NOMO-1 treated with dmso at 0.1 percent for 144 hours (cell line): ENCODE measurements around the gene MELK.
"Not testable (repeated sequence)": the region's sequence is repeated elsewhere in the genome, so short reads cannot be mapped to it uniquely, and the experiment has no call there.

Source experiments
- DNase-seq: peaks from one replicate; lab custom pipeline; 2025; ENCODE audit not compliant: unreplicated experiment; lab: John Stamatoyannopoulos, UW

Gene MELK

DNA sequence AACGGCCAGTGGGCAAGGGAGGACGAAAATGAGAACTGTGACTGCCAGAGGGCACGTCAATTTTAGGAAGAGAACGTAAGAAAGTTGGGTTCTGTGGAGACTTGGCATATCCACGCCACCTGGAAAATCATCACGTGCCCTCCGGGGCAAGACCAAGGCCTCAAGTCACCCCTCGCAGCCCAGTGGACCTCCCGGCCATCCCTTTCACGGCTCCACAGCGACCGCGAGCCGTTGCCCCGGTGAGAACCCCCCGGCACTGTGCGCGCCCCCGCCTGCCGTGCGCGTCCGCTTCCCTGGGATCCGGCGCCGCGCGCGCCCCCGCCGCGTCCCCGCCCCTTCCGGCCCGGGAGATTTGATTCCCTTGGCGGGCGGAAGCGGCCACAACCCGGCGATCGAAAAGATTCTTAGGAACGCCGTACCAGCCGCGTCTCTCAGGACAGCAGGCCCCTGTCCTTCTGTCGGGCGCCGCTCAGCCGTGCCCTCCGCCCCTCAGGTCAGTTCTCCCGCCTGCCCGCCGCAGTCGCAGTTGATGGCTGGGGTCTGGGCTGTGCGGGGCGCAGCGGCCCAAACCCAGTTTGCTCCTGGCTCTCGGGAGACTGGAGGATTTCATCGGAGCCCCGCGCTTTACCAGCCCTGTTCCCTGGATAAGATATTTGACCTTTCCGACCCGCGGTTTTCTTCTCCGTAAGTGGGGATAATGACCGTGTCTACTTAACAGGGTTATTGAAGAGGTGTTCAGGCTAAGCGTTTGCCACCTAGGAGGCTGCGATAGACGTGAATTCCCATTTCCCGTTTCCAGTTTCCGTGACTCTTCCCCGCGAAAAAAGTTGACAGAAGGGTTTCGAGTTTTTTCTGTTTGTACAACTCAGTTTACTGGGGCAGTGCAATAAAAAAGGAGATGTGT, at the start of gene MELK:
Gene MELK, plus strand, starts transcription at position 381 of the 904 bp plus-strand sequence. CDS start 8,787 bp downstream, outside the sequence.
- DNase-seq, result peak; percentile 11

GRCh38 chr9:36530224-36530623, 42.5 kb upstream of the MELK start:
- no peak for DNase-seq

DNA sequence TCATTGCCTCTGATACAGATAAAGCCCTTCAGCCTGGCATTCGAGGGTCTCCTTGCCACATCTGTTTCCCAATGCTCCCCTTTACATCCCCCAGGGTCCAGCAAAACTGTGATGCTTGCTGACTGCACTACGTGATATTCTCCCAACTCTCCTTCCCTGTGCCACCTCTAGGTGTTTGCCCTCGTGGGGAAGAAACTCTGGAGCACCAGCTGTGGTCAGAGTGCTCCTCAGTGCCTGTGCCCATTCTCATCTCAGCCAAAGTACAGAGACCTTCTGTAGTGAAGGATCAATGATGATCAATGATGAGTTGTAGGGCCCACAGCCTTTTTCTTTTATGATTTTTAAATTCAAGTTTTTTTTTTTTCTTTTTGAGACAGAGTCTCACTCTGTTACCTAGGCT, 40.3 kb upstream of the MELK start:
- DNase-seq, result no peak

- not testable (repeated sequence) for DNase-seq
Observed at GRCh38 chr9:36533726-36534125, 39.0 kb upstream of the MELK start.

GRCh38 chr9:36535107-36535506, 37.6 kb upstream of the MELK start:
- no peak for DNase-seq

DNA sequence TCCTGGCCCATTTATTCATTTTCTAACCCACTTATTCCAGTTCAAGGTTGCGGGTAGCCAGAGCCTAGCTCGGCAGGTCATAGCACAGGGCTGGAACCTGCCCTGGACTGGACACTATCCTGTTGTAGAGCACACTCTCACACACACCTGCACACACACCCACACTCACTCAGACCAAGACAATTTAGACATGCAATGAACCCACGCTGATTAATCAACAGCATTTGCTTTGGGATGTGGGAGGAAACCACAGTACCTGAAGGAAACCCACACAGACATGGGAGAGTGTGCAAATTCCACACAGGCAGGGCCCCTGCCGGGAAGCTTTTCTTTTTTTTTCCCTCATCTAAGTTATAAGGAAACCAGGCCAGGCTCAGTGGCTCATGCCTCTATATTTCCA, 34.8 kb upstream of the MELK start:
- no peak for DNase-seq

- no peak for DNase-seq
Observed at GRCh38 chr9:36542355-36542754, 30.3 kb upstream of the MELK start.

GRCh38 chr9:36543916-36544315, 28.8 kb upstream of the MELK start:
- DNase-seq, result no peak

- DNase-seq, result no peak
Observed at GRCh38 chr9:36547598-36547997, 25.1 kb upstream of the MELK start.

DNA sequence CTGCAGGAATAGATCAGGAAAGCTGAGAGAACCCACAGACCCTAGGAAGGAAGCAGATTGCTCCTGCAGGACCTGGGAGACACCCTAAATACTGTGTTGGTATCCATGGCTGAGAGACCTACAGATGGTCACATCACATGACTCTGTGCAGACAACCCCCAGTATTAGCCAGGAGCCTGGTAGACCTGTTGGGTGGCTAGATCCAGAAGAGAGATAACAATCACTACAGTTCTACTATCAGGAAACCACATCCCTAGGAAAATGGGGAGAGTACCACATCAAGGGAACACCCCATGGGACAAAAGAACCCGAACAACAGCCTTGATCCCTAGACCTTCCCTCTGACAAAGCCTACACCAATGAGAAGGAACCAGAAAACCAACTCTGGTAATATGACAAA, 24.2 kb upstream of the MELK start:
- no peak for DNase-seq

DNA sequence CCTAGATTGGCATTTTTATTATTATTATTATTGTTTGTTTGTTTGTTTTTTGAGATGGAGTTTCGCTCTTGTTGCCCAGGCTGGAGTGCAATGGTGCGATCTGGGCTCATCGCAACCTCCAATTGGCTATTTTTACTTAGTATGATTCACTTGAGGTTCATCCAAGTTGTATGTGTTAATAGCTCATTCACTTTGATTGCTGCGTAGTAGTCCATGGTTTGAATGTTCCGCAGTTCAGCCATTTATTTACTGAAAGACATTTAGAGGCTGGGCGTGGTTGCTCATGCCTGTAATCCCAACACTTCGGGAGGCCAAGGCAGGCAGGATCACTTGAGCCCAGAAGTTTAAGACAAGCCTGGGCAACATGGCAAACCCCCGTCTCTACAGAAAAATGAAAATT, 22.6 kb upstream of the MELK start:
- DNase-seq, result no peak

GRCh38 chr9:36550631-36551098, 22.0 kb upstream of the MELK start:
- DNase-seq, result not testable (repeated sequence)

DNA sequence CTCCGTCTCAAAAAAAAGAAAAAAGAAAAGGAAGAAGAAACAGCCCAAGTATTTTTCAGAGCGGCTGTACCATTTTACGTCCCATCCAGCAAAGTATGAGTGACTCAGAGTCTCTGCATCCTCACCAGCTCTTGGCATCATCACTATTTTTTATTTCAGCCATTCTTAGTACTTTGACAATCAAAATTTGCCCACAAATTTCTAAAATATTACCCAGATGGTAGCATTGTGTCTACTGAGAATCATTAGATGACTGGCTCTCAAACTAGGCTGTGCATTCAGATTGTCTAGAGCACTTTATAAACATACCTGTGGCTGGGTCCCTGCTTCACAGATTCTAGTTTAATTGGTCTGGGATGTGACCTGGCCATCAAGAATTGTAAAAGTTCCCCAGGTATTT, 21.6 kb upstream of the MELK start:
- no peak for DNase-seq

GRCh38 chr9:36551910-36552309, 20.8 kb upstream of the MELK start:
- DNase-seq, result no peak

DNA sequence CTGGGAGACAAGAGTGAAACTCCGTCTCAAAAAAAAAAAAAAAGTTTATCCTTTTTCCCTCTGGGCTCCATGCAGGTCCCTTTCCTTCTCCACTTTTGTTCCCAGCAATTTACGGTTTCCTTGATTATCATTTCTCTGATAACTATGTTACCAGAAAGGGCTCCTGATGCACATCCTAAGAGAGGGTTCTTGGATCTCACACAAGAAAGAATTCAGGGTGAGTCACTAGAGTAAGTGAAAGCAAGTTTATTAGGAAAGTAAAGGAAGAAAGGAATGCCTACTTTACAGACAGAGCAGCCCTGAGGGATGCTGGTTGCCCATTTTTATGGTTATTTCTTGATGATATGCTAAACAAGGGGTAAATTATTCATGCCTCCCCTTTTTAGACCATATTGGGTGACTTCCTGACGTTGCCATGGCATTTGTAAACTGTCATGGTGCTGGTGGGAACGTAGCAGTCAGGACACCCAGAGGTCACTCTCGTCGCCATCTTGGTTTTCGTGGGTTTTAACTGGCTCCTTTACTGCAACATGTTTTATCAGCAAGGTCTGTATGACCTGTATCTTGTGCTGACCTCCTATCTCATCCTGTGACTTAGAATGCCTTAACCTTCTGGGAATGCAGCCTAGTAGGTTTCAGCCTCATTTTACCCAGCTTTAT, 13.5 kb upstream of the MELK start:
- no peak for DNase-seq

DNA sequence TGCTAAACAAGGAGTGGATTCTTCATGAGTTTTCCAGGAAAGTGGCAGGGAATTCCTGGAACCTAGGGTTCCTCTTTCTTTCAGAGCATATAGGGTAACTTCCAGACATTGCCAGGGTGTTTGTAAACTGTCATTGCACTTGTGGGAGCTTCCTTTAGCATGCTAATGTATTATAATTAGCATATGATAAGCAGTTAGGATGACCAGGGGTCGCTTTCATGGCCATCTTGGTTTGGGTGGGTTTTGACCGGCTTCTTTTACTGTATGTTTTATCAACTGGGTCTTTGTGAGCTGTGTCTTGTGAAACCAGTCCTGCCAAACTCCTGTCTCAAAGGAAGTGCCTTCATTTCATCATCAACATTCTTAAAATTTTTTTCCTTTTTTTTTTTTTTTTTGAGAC, 11.9 kb upstream of the MELK start:
- no peak for DNase-seq

DNA sequence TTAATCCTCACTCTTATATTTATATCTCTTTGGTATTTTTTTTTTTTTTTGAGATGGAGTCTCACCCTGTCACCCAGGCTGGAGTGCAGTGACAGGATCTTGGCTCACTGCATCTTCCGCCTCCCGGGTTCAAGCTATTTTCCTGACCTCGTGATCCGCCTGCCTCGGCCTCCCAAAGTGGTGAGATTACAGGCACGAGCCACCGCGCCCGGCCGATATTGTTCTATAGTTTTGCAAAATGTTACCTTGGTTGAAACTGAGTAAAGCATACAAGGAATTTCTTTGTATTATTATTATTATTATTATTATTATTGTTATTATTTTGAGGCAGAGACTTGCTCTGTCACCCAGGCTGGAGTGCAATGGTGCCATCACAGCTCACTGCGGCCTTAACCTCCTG, 9.9 kb upstream of the MELK start:
- DNase-seq, result not testable (repeated sequence)

GRCh38 chr9:36566813-36567221, 5.9 kb upstream of the MELK start:
- no peak for DNase-seq

DNA sequence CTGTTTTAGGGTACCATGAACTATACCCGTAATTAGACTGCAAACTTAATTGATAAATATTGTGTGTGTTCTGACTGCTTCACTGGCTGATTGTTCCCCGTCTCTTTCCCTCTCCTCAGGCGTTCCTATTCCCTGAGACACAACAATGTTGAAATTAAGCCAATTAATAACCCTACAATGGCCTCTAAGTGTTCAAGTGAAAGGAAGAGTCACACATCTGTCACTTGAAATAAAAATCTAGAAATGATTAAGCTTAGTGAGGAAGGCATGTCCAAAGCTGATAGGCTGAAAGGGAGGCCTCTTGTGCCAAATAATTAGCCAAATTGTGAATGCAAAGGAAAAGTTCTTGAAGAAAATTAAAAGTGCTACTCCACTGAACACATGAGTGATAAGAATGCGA, 4.0 kb upstream of the MELK start:
- DNase-seq, result not testable (repeated sequence)

DNA sequence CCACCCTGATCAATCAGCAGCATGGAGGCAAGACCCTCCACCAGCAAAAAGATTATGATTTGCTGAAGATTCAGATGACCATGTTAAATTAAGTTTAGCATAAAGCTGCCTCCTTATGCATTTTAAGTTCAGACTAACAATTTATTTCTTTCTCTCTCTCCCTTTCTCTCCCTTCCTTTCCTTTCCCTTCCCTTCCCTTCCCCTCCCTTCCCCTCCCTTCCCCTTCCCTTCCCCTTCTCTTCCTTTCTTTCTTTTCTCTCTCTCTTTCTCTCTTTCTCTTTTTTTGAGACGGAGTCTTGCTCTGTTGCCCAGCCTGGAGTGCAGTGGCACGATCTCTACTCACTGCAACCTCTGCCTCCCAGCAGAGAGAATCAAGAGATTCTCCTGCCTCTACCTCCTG, 1.4 kb upstream of the MELK start:
- DNase-seq, result no peak

GRCh38 chr9:36574045-36574444, 1.4 kb downstream of the MELK start:
- not testable (repeated sequence) for DNase-seq

DNA sequence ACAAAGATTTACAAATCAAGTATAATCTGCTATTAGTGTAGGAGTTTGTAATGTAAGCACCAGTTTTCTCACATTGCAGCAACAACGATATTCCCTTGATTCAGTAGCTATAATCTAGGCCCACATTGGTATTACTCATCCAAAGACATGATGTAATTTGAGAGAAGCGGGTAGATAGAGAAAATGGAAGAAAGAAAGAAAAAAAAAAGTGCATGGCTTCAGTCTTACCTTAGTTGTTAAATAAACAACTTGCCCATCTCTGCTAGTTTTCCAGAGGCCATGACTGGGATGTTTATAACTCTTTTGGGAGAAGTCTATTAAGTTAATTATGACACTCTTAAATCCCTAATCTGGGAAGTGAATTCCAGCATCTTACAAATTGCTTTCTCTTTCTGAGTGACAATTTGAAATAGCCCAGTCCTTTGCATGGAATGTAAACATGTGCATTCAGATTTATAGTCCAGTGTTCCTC, 2.8 kb downstream of the MELK start:
- DNase-seq, result no peak
